ENCODE measurements around the gene FHDC1.

The FHDC1 gene

GRCh38 chr4:152991398-152991797 is 55.3 kb downstream of the FHDC1 start:
- Histone ChIP-seq H3K4me1 (ENCODE audit: control insufficient read depth, insufficient read depth, low read length) (no peaks in the 10 kb centered on the region), H3K27me3 (ENCODE audit: control insufficient read depth, insufficient read depth, low read length, poor library complexity, severe bottlenecking) (no peaks in the 10 kb centered on the region), H3K4me3 (ENCODE audit: insufficient read depth, low read depth, low read length) (no peak overlapping the region), H3K27ac (ENCODE audit: insufficient read depth, low read depth, low read length, poor library complexity, severe bottlenecking) (no peak overlapping the region), H3K9me3 (ENCODE audit: control insufficient read depth, low read length) (no peaks in the 10 kb centered on the region), H3K36me3 (ENCODE audit: control insufficient read depth, insufficient read depth, low read length) (no peaks in the 10 kb centered on the region)
- no CpG with 5 or more reads among the region's 3 CpGs for WGBS, 2 experiments

GRCh38 chr4:152992027-152992426 is 55.9 kb downstream of the FHDC1 start:
- no peaks in the 10 kb centered on the region for H3K36me3 ChIP-seq (ENCODE audit: control insufficient read depth, insufficient read depth, low read length)
- no peaks in the 10 kb centered on the region for H3K27me3 ChIP-seq (ENCODE audit: control insufficient read depth, insufficient read depth, low read length, poor library complexity, severe bottlenecking)
- H3K4me1 ChIP-seq (ENCODE audit: control insufficient read depth, insufficient read depth, low read length): no peaks in the 10 kb centered on the region
- no peak overlapping the region for H3K27ac ChIP-seq (ENCODE audit: insufficient read depth, low read depth, low read length, poor library complexity, severe bottlenecking)
- H3K9me3 ChIP-seq (ENCODE audit: control insufficient read depth, low read length): no peaks in the 10 kb centered on the region
- 91 to 93% methylated on average over 8 of the region's 8 CpGs for WGBS, 2 experiments
- H3K4me3 ChIP-seq (ENCODE audit: insufficient read depth, low read depth, low read length): no peak overlapping the region

- H3K4me1 ChIP-seq (ENCODE audit: control insufficient read depth, insufficient read depth, low read length): no peaks in the 10 kb centered on the region
- no peaks in the 10 kb centered on the region for H3K9me3 ChIP-seq (ENCODE audit: control insufficient read depth, low read length)
- H3K4me3 ChIP-seq (ENCODE audit: insufficient read depth, low read depth, low read length): no peak overlapping the region
- H3K27ac ChIP-seq (ENCODE audit: insufficient read depth, low read depth, low read length, poor library complexity, severe bottlenecking): no peak overlapping the region
- 95% methylated on average over 1 of the region's 1 CpG for WGBS, 2 experiments
- H3K36me3 ChIP-seq (ENCODE audit: control insufficient read depth, insufficient read depth, low read length): no peaks in the 10 kb centered on the region
- no peaks in the 10 kb centered on the region for H3K27me3 ChIP-seq (ENCODE audit: control insufficient read depth, insufficient read depth, low read length, poor library complexity, severe bottlenecking)
Observed at GRCh38 chr4:152992466-152992865, 56.3 kb downstream of the FHDC1 start.

GRCh38 chr4:152994038-152994437 is 57.9 kb downstream of the FHDC1 start:
- no peak overlapping the region for H3K27ac ChIP-seq (ENCODE audit: insufficient read depth, low read depth, low read length, poor library complexity, severe bottlenecking)
- WGBS, 2 experiments: 90 to 99% methylated on average over 3 of the region's 3 CpGs
- no peak overlapping the region for H3K4me3 ChIP-seq (ENCODE audit: insufficient read depth, low read depth, low read length)

GRCh38 chr4:152996111-152996571 is 60.0 kb downstream of the FHDC1 start:
- WGBS, 2 experiments: 58 to 61% methylated on average over 8 of the region's 8 CpGs
- H3K27me3 ChIP-seq (ENCODE audit: control insufficient read depth, insufficient read depth, low read length, poor library complexity, severe bottlenecking): no peaks in the 10 kb centered on the region
- H3K27ac ChIP-seq (ENCODE audit: insufficient read depth, low read depth, low read length, poor library complexity, severe bottlenecking): no peak overlapping the region
- no peak overlapping the region for H3K4me3 ChIP-seq (ENCODE audit: insufficient read depth, low read depth, low read length)
- peaks cover 3% of the 10 kb centered on the region for H3K4me1 ChIP-seq (ENCODE audit: control insufficient read depth, insufficient read depth, low read length)
- no peaks in the 10 kb centered on the region for H3K36me3 ChIP-seq (ENCODE audit: control insufficient read depth, insufficient read depth, low read length)
- no peaks in the 10 kb centered on the region for H3K9me3 ChIP-seq (ENCODE audit: control insufficient read depth, low read length)

More at GRCh38 chr4:152994038-152994437, 57.9 kb downstream of the FHDC1 start:
- H3K27me3 ChIP-seq (ENCODE audit: control insufficient read depth, insufficient read depth, low read length, poor library complexity, severe bottlenecking): no peaks in the 10 kb centered on the region
- H3K36me3 ChIP-seq (ENCODE audit: control insufficient read depth, insufficient read depth, low read length): no peaks in the 10 kb centered on the region
- H3K4me1 ChIP-seq (ENCODE audit: control insufficient read depth, insufficient read depth, low read length): peaks cover 3% of the 10 kb centered on the region
- H3K9me3 ChIP-seq (ENCODE audit: control insufficient read depth, low read length): no peaks in the 10 kb centered on the region

- H3K4me1 ChIP-seq (ENCODE audit: control insufficient read depth, insufficient read depth, low read length): peaks cover 8% of the 10 kb centered on the region
- peaks cover 2% of the 10 kb centered on the region for H3K27me3 ChIP-seq (ENCODE audit: control insufficient read depth, insufficient read depth, low read length, poor library complexity, severe bottlenecking)
- H3K9me3 ChIP-seq (ENCODE audit: control insufficient read depth, low read length): no peaks in the 10 kb centered on the region
- no peak overlapping the region for H3K27ac ChIP-seq (ENCODE audit: insufficient read depth, low read depth, low read length, poor library complexity, severe bottlenecking)
- no peaks in the 10 kb centered on the region for H3K36me3 ChIP-seq (ENCODE audit: control insufficient read depth, insufficient read depth, low read length)
- no peak overlapping the region for H3K4me3 ChIP-seq (ENCODE audit: insufficient read depth, low read depth, low read length)
- WGBS, 2 experiments: 67 to 70% methylated on average over 6 of the region's 6 CpGs
Observed at GRCh38 chr4:152996672-152997071, 60.5 kb downstream of the FHDC1 start.

GRCh38 chr4:152997288-152997687 is 61.2 kb downstream of the FHDC1 start:
- Histone ChIP-seq H3K27me3 (ENCODE audit: control insufficient read depth, insufficient read depth, low read length, poor library complexity, severe bottlenecking) (peaks cover 8% of the 10 kb centered on the region), H3K9me3 (ENCODE audit: control insufficient read depth, low read length) (no peaks in the 10 kb centered on the region), H3K4me3 (ENCODE audit: insufficient read depth, low read depth, low read length) (no peak overlapping the region), H3K27ac (ENCODE audit: insufficient read depth, low read depth, low read length, poor library complexity, severe bottlenecking) (no peak overlapping the region), H3K36me3 (ENCODE audit: control insufficient read depth, insufficient read depth, low read length) (no peaks in the 10 kb centered on the region), H3K4me1 (ENCODE audit: control insufficient read depth, insufficient read depth, low read length) (peaks cover 10% of the 10 kb centered on the region)
- WGBS, 2 experiments: 92 to 97% methylated on average over 4 of the region's 5 CpGs

- Histone ChIP-seq H3K4me1 (ENCODE audit: control insufficient read depth, insufficient read depth, low read length) (peaks cover 10% of the 10 kb centered on the region), H3K27ac (ENCODE audit: insufficient read depth, low read depth, low read length, poor library complexity, severe bottlenecking) (no peak overlapping the region), H3K4me3 (ENCODE audit: insufficient read depth, low read depth, low read length) (no peak overlapping the region), H3K27me3 (ENCODE audit: control insufficient read depth, insufficient read depth, low read length, poor library complexity, severe bottlenecking) (peaks cover 13% of the 10 kb centered on the region), H3K9me3 (ENCODE audit: control insufficient read depth, low read length) (no peaks in the 10 kb centered on the region), H3K36me3 (ENCODE audit: control insufficient read depth, insufficient read depth, low read length) (no peaks in the 10 kb centered on the region)
- WGBS, 2 experiments: 94 to 96% methylated on average over 17 of the region's 17 CpGs
Observed at GRCh38 chr4:152997771-152998487, 61.8 kb downstream of the FHDC1 start.

GRCh38 chr4:152998861-152999260 is 62.7 kb downstream of the FHDC1 start:
- 91% methylated on average over 12 of the region's 12 CpGs for WGBS, 2 experiments

GRCh38 chr4:152999346-153000075 is 63.4 kb downstream of the FHDC1 start:
- Histone ChIP-seq H3K9me3 (ENCODE audit: control insufficient read depth, low read length) (no peaks in the 10 kb centered on the region), H3K36me3 (ENCODE audit: control insufficient read depth, insufficient read depth, low read length) (no peaks in the 10 kb centered on the region), H3K4me3 (ENCODE audit: insufficient read depth, low read depth, low read length) (no peak overlapping the region), H3K27ac (ENCODE audit: insufficient read depth, low read depth, low read length, poor library complexity, severe bottlenecking) (no peak overlapping the region), H3K27me3 (ENCODE audit: control insufficient read depth, insufficient read depth, low read length, poor library complexity, severe bottlenecking) (peaks cover 13% of the 10 kb centered on the region), H3K4me1 (ENCODE audit: control insufficient read depth, insufficient read depth, low read length) (peaks cover 21% of the 10 kb centered on the region)
- 92 to 93% methylated on average over 12 of the region's 12 CpGs for WGBS, 2 experiments

More at GRCh38 chr4:152998861-152999260, 62.7 kb downstream of the FHDC1 start:
- no peak overlapping the region for H3K27ac ChIP-seq (ENCODE audit: insufficient read depth, low read depth, low read length, poor library complexity, severe bottlenecking)
- H3K4me1 ChIP-seq (ENCODE audit: control insufficient read depth, insufficient read depth, low read length): peaks cover 14% of the 10 kb centered on the region
- no peaks in the 10 kb centered on the region for H3K9me3 ChIP-seq (ENCODE audit: control insufficient read depth, low read length)
- H3K27me3 ChIP-seq (ENCODE audit: control insufficient read depth, insufficient read depth, low read length, poor library complexity, severe bottlenecking): peaks cover 13% of the 10 kb centered on the region
- H3K4me3 ChIP-seq (ENCODE audit: insufficient read depth, low read depth, low read length): no peak overlapping the region
- H3K36me3 ChIP-seq (ENCODE audit: control insufficient read depth, insufficient read depth, low read length): no peaks in the 10 kb centered on the region
